ENCODE measurements around the gene DTYMK.

DNA sequence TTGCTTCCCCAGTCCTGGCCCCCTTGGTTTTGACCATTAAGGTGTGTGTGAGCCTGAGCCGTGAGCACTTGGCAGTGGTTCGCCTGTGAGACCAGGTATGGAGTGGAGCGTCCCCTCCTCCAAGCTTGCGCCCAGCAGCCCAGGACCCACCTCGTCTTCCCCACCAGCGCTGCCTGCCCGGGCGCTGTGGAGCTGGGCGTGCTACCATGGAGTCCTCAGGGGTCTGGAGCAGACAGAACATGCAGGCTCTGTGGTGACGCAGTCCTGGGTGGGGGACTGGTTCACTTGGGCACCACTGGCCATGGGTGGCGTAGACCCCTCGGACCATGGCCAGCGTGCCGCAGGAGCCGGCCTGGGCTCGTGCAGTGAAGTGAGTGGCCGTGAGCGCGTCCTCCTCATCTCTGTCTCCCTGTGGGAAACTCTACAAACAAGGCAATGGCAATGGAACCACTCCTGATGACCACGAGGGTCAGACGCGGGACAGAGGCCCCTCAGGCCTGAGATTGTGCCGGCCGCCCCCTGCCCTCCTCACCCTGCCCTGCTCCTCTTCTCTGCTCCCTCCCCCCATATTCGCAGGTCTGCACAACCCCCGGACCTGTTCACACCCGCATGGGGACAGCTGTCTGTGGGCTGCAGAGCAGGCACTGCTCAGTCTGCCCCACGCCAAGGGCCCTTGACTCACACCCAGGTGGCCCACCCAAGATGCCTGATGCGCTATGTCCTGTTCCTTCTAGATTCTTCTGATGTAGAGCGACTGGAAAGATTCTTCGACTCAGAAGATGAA is 15.0 kb downstream of the DTYMK start:
- TF ChIP-seq POLR2AphosphoS5 (IDR thresholded peaks at IDR 0.05; ENCODE audit: low read depth, low read length) = no peak
- no peak for TF ChIP-seq POLR2A (IDR thresholded peaks at IDR 0.05; ENCODE audit: low read depth, low read length)
- TF ChIP-seq PAX5 (IDR thresholded peaks at IDR 0.05; ENCODE audit: insufficient read depth, low read length, severe bottlenecking) = no peak
- no peak for TF ChIP-seq TAF1 (IDR thresholded peaks at IDR 0.05; ENCODE audit: low read depth, low read length)
